GM23248 (cell line): Measurements from ENCODE around the gene PML.
"Not testable (repeated sequence)": the region's sequence is repeated elsewhere in the genome, so short reads cannot be mapped to it uniquely, and the experiment has no call there.

Source experiments
- EZH2 ChIP-seq: fragments of 200-600 bp; sonication (generic); IDR thresholded peaks from 2 replicates; pipeline ENCODE4 v1.6.1; 2018; ENCODE audit warnings: antibody characterized with exemption, mild to moderate bottlenecking; ENCODE audit not compliant: insufficient read depth, poor library complexity, severe bottlenecking
- EZH2phosphoT487 ChIP-seq: fragments of 200-600 bp; sonication (generic); IDR thresholded peaks from 2 replicates; pipeline ENCODE4 v1.6.1; 2018; ENCODE audit warnings: antibody characterized with exemption, moderate library complexity, mild to moderate bottlenecking, low read depth; ENCODE audit not compliant: insufficient read depth

GRCh38 chr15:74095610-74096009, 101.1 kb downstream of the PML start:
- TF ChIP-seq EZH2phosphoT487, EZH2: not testable (repeated sequence)
